ENCODE measurements around the gene CMTM3.

The CMTM3 gene

GRCh38 chr16:66617010-66617434 is 12.5 kb downstream of the CMTM3 start:
- DNase-seq, result no peak
- H3K27me3 ChIP-seq, result no peaks in the 10 kb centered on the region
- peaks cover 26% of the 10 kb centered on the region for H3K4me1 ChIP-seq
- TF ChIP-seq CTCF (IDR thresholded peaks at IDR 0.05; ENCODE audit: low read depth, low read length), result no peak
- no peak overlapping the region for H3K4me3 ChIP-seq (ENCODE audit: low read depth, low read length)
- peaks cover 15% of the 10 kb centered on the region for H3K36me3 ChIP-seq
- no peaks in the 10 kb centered on the region for H3K9me3 ChIP-seq

GRCh38 chr16:66617728-66618127 is 13.2 kb downstream of the CMTM3 start:
- peaks cover 17% of the 10 kb centered on the region for H3K36me3 ChIP-seq
- no peak for DNase-seq

GRCh38 chr16:66618588-66619375 is 14.3 kb downstream of the CMTM3 start:
- Histone ChIP-seq H3K4me3 (ENCODE audit: low read depth, low read length) (no peak overlapping the region), H3K9me3 (no peaks in the 10 kb centered on the region), H3K4me1 (peaks cover 26% of the 10 kb centered on the region), H3K27me3 (no peaks in the 10 kb centered on the region), H3K36me3 (peaks cover 14% of the 10 kb centered on the region)
- no peak for TF ChIP-seq CTCF (IDR thresholded peaks at IDR 0.05; ENCODE audit: low read depth, low read length)
- no peak for DNase-seq

More at GRCh38 chr16:66617728-66618127, 13.2 kb downstream of the CMTM3 start:
- peaks cover 26% of the 10 kb centered on the region for H3K4me1 ChIP-seq
- TF ChIP-seq CTCF (IDR thresholded peaks at IDR 0.05; ENCODE audit: low read depth, low read length), result no peak
- H3K27me3 ChIP-seq, result no peaks in the 10 kb centered on the region
- H3K4me3 ChIP-seq (ENCODE audit: low read depth, low read length), result no peak overlapping the region
- no peaks in the 10 kb centered on the region for H3K9me3 ChIP-seq

- peaks cover 14% of the 10 kb centered on the region for H3K36me3 ChIP-seq
These were observed 15.3 kb downstream of the CMTM3 start for GRCh38 chr16:66619534-66620428.

GRCh38 chr16:66620429-66620795 is 15.9 kb downstream of the CMTM3 start:
- Histone ChIP-seq H3K27me3 (no peaks in the 10 kb centered on the region), H3K9me3 (no peaks in the 10 kb centered on the region), H3K4me1 (peaks cover 26% of the 10 kb centered on the region), H3K36me3 (peaks cover 14% of the 10 kb centered on the region), H3K4me3 (ENCODE audit: low read depth, low read length) (no peak overlapping the region)
- no peak for TF ChIP-seq CTCF (IDR thresholded peaks at IDR 0.05; ENCODE audit: low read depth, low read length)
- no peak for DNase-seq

More at GRCh38 chr16:66619534-66620428, 15.3 kb downstream of the CMTM3 start:
- no peak for DNase-seq
- Histone ChIP-seq H3K4me3 (ENCODE audit: low read depth, low read length) (no peak overlapping the region), H3K9me3 (no peaks in the 10 kb centered on the region), H3K4me1 (peaks cover 26% of the 10 kb centered on the region), H3K27me3 (no peaks in the 10 kb centered on the region)
- TF ChIP-seq CTCF (IDR thresholded peaks at IDR 0.05; ENCODE audit: low read depth, low read length), result no peak
